SK-N-DZ (cell line): ENCODE measurements around the gene F13A1.
"Not testable (repeated sequence)": the region's sequence is repeated elsewhere in the genome, so short reads cannot be mapped to it uniquely, and the experiment has no call there.

Experiments used
- DNase-seq: peaks from one replicate; pipeline ENCODE4 v3.0.0-alpha.2; 2015; ENCODE audit warnings: low spot score

F13A1 gene

GRCh38 chr6:6317825-6318733 is 2.4 kb downstream of the F13A1 start:
- DNase-seq: no peak

GRCh38 chr6:6317386-6317785 is 3.1 kb downstream of the F13A1 start:
- no peak for DNase-seq

GRCh38 chr6:6315660-6316059 is 4.8 kb downstream of the F13A1 start:
- DNase-seq: peak; percentile 40

- DNase-seq: no peak
These were observed 5.9 kb downstream of the F13A1 start for GRCh38 chr6:6314596-6314995.

GRCh38 chr6:6312901-6313441 is 7.5 kb downstream of the F13A1 start:
- DNase-seq: no peak

- DNase-seq: no peak
These were observed 14.9 kb downstream of the F13A1 start for GRCh38 chr6:6305575-6305974.

- DNase-seq: not testable (repeated sequence)
These were observed 20.1 kb downstream of the F13A1 start for GRCh38 chr6:6300383-6300782.

- DNase-seq: no peak
These were observed 27.1 kb downstream of the F13A1 start for GRCh38 chr6:6293317-6293716.

GRCh38 chr6:6287415-6287814 is 33.0 kb downstream of the F13A1 start:
- DNase-seq: no peak

- DNase-seq: no peak
These were observed 34.8 kb downstream of the F13A1 start for GRCh38 chr6:6285679-6286078.

- DNase-seq: no peak
These were observed 36.1 kb downstream of the F13A1 start for GRCh38 chr6:6284221-6284966.

- DNase-seq: no peak
These were observed 36.7 kb downstream of the F13A1 start for GRCh38 chr6:6283746-6284145.

- DNase-seq: no peak
These were observed 37.7 kb downstream of the F13A1 start for GRCh38 chr6:6282716-6283115.

- DNase-seq: no peak
These were observed 43.0 kb downstream of the F13A1 start for GRCh38 chr6:6277413-6277812.

- DNase-seq: no peak
These were observed 49.4 kb downstream of the F13A1 start for GRCh38 chr6:6270948-6271535.

GRCh38 chr6:6260196-6260722 is 60.2 kb downstream of the F13A1 start:
- DNase-seq: no peak

- DNase-seq: no peak
These were observed 63.6 kb downstream of the F13A1 start for GRCh38 chr6:6256886-6257285.

- DNase-seq: no peak
These were observed 64.2 kb downstream of the F13A1 start for GRCh38 chr6:6256259-6256658.

- no peak for DNase-seq
These were observed 68.7 kb downstream of the F13A1 start for GRCh38 chr6:6251555-6252280.

- no peak for DNase-seq
These were observed 71.8 kb downstream of the F13A1 start for GRCh38 chr6:6248651-6249050.

GRCh38 chr6:6246544-6246943 is 73.9 kb downstream of the F13A1 start:
- DNase-seq: no peak
